ENCODE data around the gene ORC4.

Gene ORC4

GRCh38 chr2:148052687-148053086 is 32.1 kb upstream of the ORC4 start:
- no peaks in the 10 kb centered on the region for H3K27me3 ChIP-seq (replicated peaks)
- H3K36me3 ChIP-seq (replicated peaks): no peaks in the 10 kb centered on the region
- no peak overlapping the region for H3K4me3 ChIP-seq (ENCODE audit: low read depth, low read length)
- no peak for DNase-seq
- H3K27ac ChIP-seq: no peak overlapping the region
- in situ Hi-C loops (cut with HindIII; ENCODE audit: low pct_ligation_motif_present, low sequenced_read_pairs): no loop called here
- no peak for TF ChIP-seq CTCF (IDR thresholded peaks at IDR 0.05; ENCODE audit: low read depth, low read length, missing control alignments)

GRCh38 chr2:148049284-148049683 is 28.7 kb upstream of the ORC4 start:
- in situ Hi-C loops (cut with HindIII; ENCODE audit: low pct_ligation_motif_present, low sequenced_read_pairs): no loop called here
- no peak overlapping the region for H3K27ac ChIP-seq
- H3K36me3 ChIP-seq (replicated peaks): no peaks in the 10 kb centered on the region
- H3K27me3 ChIP-seq (replicated peaks): no peaks in the 10 kb centered on the region
- H3K4me3 ChIP-seq (ENCODE audit: low read depth, low read length): no peak overlapping the region
- no peak for TF ChIP-seq CTCF (IDR thresholded peaks at IDR 0.05; ENCODE audit: low read depth, low read length, missing control alignments)
- DNase-seq: no peak

DNA sequence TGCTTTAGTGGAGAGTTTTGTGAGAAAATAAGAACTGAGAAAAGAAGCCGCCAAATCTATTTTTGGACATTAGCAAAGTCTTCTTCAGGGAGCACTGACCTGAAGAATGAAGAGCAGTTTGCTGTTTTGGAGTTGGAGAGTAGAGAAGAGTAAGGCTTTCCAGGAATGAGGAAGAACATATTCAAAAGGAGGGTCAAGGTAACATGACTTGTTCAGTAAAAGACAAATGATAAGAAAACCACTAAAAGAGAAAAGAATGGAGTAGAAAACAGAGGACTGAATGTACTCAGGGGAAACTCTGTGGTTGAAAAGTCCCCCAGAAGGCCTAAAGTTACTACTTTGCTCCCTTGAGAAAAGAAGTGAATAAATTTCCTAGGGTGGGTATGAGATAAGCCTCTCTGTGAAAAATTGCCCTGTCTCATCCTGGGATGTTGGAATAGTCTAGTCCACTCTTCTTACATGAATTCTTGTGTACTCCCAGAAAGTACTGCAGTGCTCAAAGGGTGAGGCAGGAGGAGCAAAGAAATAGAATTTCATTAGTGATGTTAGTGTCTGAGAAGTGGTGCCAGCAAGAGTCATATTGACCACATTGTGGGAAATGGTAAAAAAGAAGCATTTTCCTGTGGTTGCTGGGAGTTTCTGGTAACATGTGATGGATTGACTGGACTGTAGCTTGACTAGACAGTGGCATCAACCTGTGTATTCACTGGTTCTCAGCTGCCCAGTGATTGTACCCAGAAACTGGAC is 28.1 kb upstream of the ORC4 start:
- peak; percentile 27 for DNase-seq
- H3K27ac ChIP-seq: no peak overlapping the region
- in situ Hi-C loops (cut with HindIII; ENCODE audit: low pct_ligation_motif_present, low sequenced_read_pairs): no loop called here

DNA sequence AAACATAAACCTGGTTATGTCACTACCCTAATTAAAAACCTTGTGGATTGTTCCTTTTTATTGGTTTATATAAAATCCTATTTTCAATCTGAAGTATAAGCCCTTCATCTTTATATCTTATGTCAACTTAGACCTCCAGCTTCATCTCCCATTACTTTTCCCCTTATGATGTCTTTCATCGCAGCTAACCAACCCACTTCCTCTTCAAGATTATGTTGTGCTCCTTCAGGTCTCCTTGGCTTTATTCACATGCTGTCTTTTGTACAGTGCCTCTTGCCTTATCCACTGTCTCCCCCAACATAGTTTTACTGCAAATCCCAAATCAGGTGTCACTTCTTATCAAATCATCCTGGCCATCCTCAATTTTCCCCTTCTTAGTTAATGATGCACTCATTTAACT is 26.3 kb upstream of the ORC4 start:
- no peak overlapping the region for H3K4me3 ChIP-seq (ENCODE audit: low read depth, low read length)
- no peaks in the 10 kb centered on the region for H3K36me3 ChIP-seq (replicated peaks)
- H3K27me3 ChIP-seq (replicated peaks): no peaks in the 10 kb centered on the region
- in situ Hi-C loops (cut with HindIII; ENCODE audit: low pct_ligation_motif_present, low sequenced_read_pairs): no loop called here
- H3K27ac ChIP-seq: no peak overlapping the region
- no peak for TF ChIP-seq CTCF (IDR thresholded peaks at IDR 0.05; ENCODE audit: low read depth, low read length, missing control alignments)
- DNase-seq: no peak

More for the DNA sequence above, 28.1 kb upstream of the ORC4 start:
- Histone ChIP-seq H3K36me3 (replicated peaks) (no peaks in the 10 kb centered on the region), H3K27me3 (replicated peaks) (no peaks in the 10 kb centered on the region), H3K4me3 (ENCODE audit: low read depth, low read length) (no peak overlapping the region)
- TF ChIP-seq CTCF (IDR thresholded peaks at IDR 0.05; ENCODE audit: low read depth, low read length, missing control alignments): no peak

DNA sequence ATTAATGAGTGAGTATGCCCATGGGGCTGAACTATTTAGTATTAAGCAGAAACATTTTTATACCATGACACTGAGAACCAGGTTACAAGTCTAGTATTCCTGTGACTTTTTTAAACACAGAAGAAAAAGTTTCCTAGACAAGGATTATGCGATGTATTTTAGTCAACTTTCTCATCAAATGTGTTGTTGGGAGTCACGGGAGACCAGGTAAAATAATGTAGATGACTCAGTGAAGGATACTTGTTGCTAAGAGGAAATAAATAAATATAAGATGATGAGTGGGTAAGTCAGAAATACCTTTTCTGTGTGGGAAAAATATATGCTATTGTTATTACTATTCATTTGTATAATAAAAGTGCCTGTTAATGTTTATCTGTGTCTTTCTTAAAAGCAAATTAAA is 23.8 kb upstream of the ORC4 start:
- TF ChIP-seq CTCF (IDR thresholded peaks at IDR 0.05; ENCODE audit: low read depth, low read length, missing control alignments): no peak
- Histone ChIP-seq H3K27me3 (replicated peaks) (no peaks in the 10 kb centered on the region), H3K36me3 (replicated peaks) (no peaks in the 10 kb centered on the region), H3K4me3 (ENCODE audit: low read depth, low read length) (no peak overlapping the region), H3K27ac (no peak overlapping the region)
- DNase-seq: no peak
- in situ Hi-C loops (cut with HindIII; ENCODE audit: low pct_ligation_motif_present, low sequenced_read_pairs): no loop called here

GRCh38 chr2:148042219-148042618 is 21.7 kb upstream of the ORC4 start:
- DNase-seq: no peak
- in situ Hi-C loops (cut with HindIII; ENCODE audit: low pct_ligation_motif_present, low sequenced_read_pairs): no loop called here
- Histone ChIP-seq H3K27ac (no peak overlapping the region), H3K4me3 (ENCODE audit: low read depth, low read length) (no peak overlapping the region), H3K36me3 (replicated peaks) (no peaks in the 10 kb centered on the region), H3K27me3 (replicated peaks) (no peaks in the 10 kb centered on the region)
- no peak for TF ChIP-seq CTCF (IDR thresholded peaks at IDR 0.05; ENCODE audit: low read depth, low read length, missing control alignments)

All from brain microvascular endothelial cell (primary cell).